Ishikawa (cell line): ENCODE results near the gene ZNF23.

Source experiments
- CEBPB ChIP-seq: IDR thresholded peaks from 2 replicates; pipeline ENCODE4 v1.6.1; 2012
- CREB1 ChIP-seq: IDR thresholded peaks from 2 replicates; pipeline ENCODE4 v1.6.1; 2012; ENCODE audit warnings: low read depth
- EGR1 ChIP-seq: IDR thresholded peaks from 2 replicates; pipeline ENCODE4 v1.6.1; 2012
- EP300 ChIP-seq: IDR thresholded peaks from 2 replicates; pipeline ENCODE4 v1.6.1; 2012; ENCODE audit warnings: borderline replicate concordance
- FOXM1 ChIP-seq: IDR thresholded peaks from 2 replicates; pipeline ENCODE4 v1.6.1; 2012; ENCODE audit warnings: low read depth, borderline replicate concordance
- NFIC ChIP-seq: IDR thresholded peaks from 2 replicates; pipeline ENCODE4 v1.6.1; 2012
- RAD21 ChIP-seq: IDR thresholded peaks from 2 replicates; pipeline ENCODE4 v1.6.1; 2012; ENCODE audit warnings: low read depth
- REST ChIP-seq: IDR thresholded peaks from 2 replicates; pipeline ENCODE4 v1.6.1; 2012; ENCODE audit warnings: low read depth, mild to moderate bottlenecking
- TAF1 ChIP-seq: IDR thresholded peaks from 2 replicates; pipeline ENCODE4 v1.6.1; 2012; ENCODE audit warnings: low read depth, mild to moderate bottlenecking
- TCF12 ChIP-seq: IDR thresholded peaks from 2 replicates; pipeline ENCODE4 v1.6.1; 2012; ENCODE audit warnings: low read depth
- TEAD4 ChIP-seq: IDR thresholded peaks from 2 replicates; pipeline ENCODE4 v1.6.1; 2012
- YY1 ChIP-seq: IDR thresholded peaks from 2 replicates; pipeline ENCODE4 v1.6.1; 2012; ENCODE audit warnings: low read depth
- ZBTB7A ChIP-seq: IDR thresholded peaks from 2 replicates; pipeline ENCODE4 v1.6.1; 2012; ENCODE audit warnings: low read depth
- TF ChIP-seq, protein P1 (sequence below): IDR thresholded peaks from 2 replicates; pipeline ENCODE4 v1.6.1; 2012
- TF ChIP-seq, protein P2 (sequence below): IDR thresholded peaks from 2 replicates; pipeline ENCODE4 v1.6.1; 2012

ZNF23 gene

DNA sequence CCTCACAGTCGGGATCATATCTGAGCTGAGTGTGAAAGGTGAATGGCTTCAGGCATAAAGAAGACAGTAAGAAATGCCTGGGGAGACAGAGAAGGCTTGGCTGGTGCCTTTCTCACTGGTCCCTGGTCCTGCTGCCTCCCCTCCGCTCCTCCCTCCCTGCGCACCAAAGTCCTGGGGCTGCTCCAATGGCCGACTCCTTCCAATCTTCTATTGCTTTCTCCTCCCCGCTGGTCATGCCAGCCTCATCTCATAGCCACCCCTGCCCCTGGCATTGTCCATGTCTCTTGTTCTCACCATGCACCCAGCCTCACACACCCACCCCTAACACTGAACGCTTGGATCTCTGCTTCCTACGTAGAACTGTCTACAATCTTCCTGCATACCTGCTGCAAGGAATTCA, 38.2 kb downstream of the ZNF23 start:
- TF ChIP-seq TAF1 (no peak), RAD21 (no peak)
- TF ChIP-seq, protein P1, sequence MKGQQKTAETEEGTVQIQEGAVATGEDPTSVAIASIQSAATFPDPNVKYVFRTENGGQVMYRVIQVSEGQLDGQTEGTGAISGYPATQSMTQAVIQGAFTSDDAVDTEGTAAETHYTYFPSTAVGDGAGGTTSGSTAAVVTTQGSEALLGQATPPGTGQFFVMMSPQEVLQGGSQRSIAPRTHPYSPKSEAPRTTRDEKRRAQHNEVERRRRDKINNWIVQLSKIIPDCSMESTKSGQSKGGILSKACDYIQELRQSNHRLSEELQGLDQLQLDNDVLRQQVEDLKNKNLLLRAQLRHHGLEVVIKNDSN, result no peak

DNA sequence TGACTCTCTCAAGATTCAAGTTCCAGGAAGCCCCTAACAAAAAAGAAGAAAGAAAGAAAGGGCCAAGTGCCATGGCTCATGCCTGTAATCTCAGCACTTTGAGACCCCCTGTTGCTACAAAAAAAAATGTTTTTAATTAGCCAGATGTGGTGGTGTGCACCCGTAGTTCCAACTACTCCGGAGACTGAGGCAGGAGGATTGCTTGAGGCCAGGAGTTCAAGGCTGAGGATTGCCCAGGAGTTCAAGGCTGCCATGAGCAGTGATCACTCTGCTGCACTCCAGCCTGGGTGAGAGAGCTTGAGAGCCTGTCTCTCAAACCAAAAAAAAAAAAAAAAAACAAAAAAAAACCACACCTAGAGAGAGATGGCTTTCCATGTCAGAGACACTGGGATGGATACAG, 39.0 kb downstream of the ZNF23 start:
- no peak for TF ChIP-seq TEAD4
- TF ChIP-seq REST, result no peak
- TF ChIP-seq ZBTB7A, result no peak
- TF ChIP-seq EGR1, result no peak
- TF ChIP-seq CREB1, result no peak
- TF ChIP-seq TAF1, result no peak
- TF ChIP-seq, protein P1, result no peak
- TF ChIP-seq CEBPB, result no peak
- TF ChIP-seq YY1, result no peak
- TF ChIP-seq NFIC, result no peak
- TF ChIP-seq EP300, result no peak
- TF ChIP-seq TCF12, result no peak
- TF ChIP-seq, protein P2, sequence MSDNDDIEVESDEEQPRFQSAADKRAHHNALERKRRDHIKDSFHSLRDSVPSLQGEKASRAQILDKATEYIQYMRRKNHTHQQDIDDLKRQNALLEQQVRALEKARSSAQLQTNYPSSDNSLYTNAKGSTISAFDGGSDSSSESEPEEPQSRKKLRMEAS, result no peak
- no peak for TF ChIP-seq FOXM1
- no peak for TF ChIP-seq RAD21

DNA sequence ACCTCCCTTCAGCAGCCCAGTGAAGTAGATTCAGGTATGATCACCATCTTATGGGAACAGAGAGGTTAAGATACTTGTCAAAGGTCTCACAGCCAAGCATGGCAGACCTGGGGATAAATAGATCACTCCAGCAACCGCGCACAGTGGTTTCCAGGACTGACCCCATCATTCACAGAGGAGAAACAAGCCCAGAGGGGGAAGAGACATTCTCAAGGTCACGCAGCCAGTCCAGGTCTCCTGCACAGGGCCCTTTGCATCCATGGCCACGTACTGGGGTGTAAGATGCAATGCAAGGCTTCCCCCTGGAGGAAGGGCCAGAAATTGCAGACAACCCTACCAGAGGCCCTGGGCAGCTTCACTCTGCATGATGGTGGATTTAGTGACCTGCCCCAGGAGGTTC, 40.1 kb downstream of the ZNF23 start:
- TF ChIP-seq REST, result no peak
- TF ChIP-seq FOXM1, result no peak
- TF ChIP-seq, protein P2, result no peak
- no peak for TF ChIP-seq TEAD4
- TF ChIP-seq RAD21, result peak; percentile 29
- no peak for TF ChIP-seq TCF12
- no peak for TF ChIP-seq CEBPB

- TF ChIP-seq ZBTB7A (no peak), EGR1 (no peak), TCF12 (no peak), CREB1 (no peak), TEAD4 (no peak)
- TF ChIP-seq, protein P2, result no peak
Observed at GRCh38 chr16:71414038-71414437, 48.0 kb downstream of the ZNF23 start.

- TF ChIP-seq TCF12 (no peak), CREB1 (no peak), NFIC (no peak), RAD21 (no peak), YY1 (no peak), EP300 (no peak), CEBPB (no peak), TAF1 (no peak), EGR1 (no peak), ZBTB7A (no peak), FOXM1 (no peak), TEAD4 (no peak), REST (no peak)
- TF ChIP-seq, protein P2, result no peak
- TF ChIP-seq, protein P1, result no peak
Observed at GRCh38 chr16:71413341-71413740, 48.7 kb downstream of the ZNF23 start.
